Testis (tissue), 3 donors: ENCODE measurements around the gene OLFML3. TPM values are rescaled to one million over a fixed set of nuclear protein-coding genes. Genes with fewer than 3 reads are reported as not detected.

ENCODE experiments used
- DNase-seq: peaks from one replicate; pipeline ENCODE4 v3.0.0-alpha.2; 2019
- H3K27ac ChIP-seq, 2 donors: fragments of 200-600 bp; sonication (generic); one replicate each; pipeline ENCODE4 v1.5.1; 2019
- H3K27me3 ChIP-seq: fragments of 200-600 bp; sonication (generic); one replicate; pipeline ENCODE4 v1.5.1; 2019
- H3K36me3 ChIP-seq: fragments of 200-600 bp; sonication (generic); one replicate; pipeline ENCODE4 v1.5.1; 2017; ENCODE audit warnings: low read depth; ENCODE audit errors: missing control alignments
- H3K4me1 ChIP-seq: fragments of 200-600 bp; sonication (generic); one replicate; pipeline ENCODE4 v1.5.1; 2019
- H3K4me3 ChIP-seq, 2 donors: fragments of 200-600 bp; sonication (generic); one replicate each; pipeline ENCODE4 v1.5.1; 2017 to 2019
- H3K9me3 ChIP-seq: fragments of 200-600 bp; sonication (generic); one replicate; pipeline ENCODE4 v1.5.1; 2017
- POLR2A ChIP-seq: fragments of 450-650 bp; IDR thresholded peaks from one replicate; pipeline ENCODE4 v1.6.1; 2017; ENCODE audit warnings: antibody characterized with exemption, mild to moderate bottlenecking, moderate library complexity
- WGBS, 2 donors: methylation state at CpG; one replicate each; pipeline ENCODE4 v1.1.5; 2018; 5-methylcytosine and 5-hydroxymethylcytosine counted together
- intact Hi-C: fragments of 100-400 bp; cut with DNase I; formaldehyde crosslinking; loops from one replicate; pipeline ENCODE4 v1.15.1; 2023; ENCODE audit warnings: low total_unique reads
- polyA plus RNA-seq: library from polyadenylated mRNA; stranded (reverse); fragments of 350-450 nt; fragmentation: Illumina TruSeq; extraction: RNeasy Lipid Tissue Mini Kit (QIAGEN cat#74804); gene quantifications from one replicate; pipeline ENCODE4 v1.2.3, GENCODE V29; 2014; ENCODE audit warnings: low read depth, low replicate concordance; ENCODE audit not compliant: insufficient read depth
- total RNA-seq, 2 donors: library from RNA; depleted of rRNA; stranded (reverse); fragments of >200 nt; gene quantifications; one replicate each; pipeline ENCODE4 v1.2.3, GENCODE V29; 2016
- TF ChIP-seq, protein P1 (sequence below), 3 experiments: fragments of 450-650 bp in 2 of 3; fragments of 200-600 bp in 1 of 3; sonication (generic) in 1 of 3; IDR thresholded peaks; one replicate each; pipeline ENCODE4 v1.5.1; 2016 to 2019; ENCODE audit warnings: antibody characterized with exemption in 3 of 3, mild to moderate bottlenecking in 2 of 3, moderate library complexity in 1 of 3

Gene OLFML3
- total and polyA plus RNA-seq, 3 donors from 2014 or later, result 4.6 to 51.7 (median 8.5) TPM

DNA sequence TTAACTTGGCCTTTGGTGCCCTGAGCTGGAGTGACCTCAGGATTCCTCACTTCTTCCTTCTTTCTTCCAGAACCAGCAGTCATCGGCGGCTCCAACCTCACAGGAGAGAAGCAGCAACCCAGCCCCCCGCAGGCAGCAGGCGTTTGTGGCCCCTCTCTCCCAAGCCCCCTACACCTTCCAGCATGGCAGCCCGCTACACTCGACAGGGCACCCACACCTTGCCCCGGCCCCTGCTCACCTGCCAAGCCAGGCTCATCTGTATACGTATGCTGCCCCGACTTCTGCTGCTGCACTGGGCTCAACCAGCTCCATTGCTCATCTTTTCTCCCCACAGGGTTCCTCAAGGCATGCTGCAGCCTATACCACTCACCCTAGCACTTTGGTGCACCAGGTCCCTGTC lies 6.3 kb upstream of the OLFML3 start:
- no peaks in the 10 kb centered on the region for H3K27me3 ChIP-seq
- 90 to 97% methylated on average over 7 to 9 of the region's 9 CpGs for WGBS, 2 donors
- DNase-seq, result no peak
- TF ChIP-seq, protein P1, sequence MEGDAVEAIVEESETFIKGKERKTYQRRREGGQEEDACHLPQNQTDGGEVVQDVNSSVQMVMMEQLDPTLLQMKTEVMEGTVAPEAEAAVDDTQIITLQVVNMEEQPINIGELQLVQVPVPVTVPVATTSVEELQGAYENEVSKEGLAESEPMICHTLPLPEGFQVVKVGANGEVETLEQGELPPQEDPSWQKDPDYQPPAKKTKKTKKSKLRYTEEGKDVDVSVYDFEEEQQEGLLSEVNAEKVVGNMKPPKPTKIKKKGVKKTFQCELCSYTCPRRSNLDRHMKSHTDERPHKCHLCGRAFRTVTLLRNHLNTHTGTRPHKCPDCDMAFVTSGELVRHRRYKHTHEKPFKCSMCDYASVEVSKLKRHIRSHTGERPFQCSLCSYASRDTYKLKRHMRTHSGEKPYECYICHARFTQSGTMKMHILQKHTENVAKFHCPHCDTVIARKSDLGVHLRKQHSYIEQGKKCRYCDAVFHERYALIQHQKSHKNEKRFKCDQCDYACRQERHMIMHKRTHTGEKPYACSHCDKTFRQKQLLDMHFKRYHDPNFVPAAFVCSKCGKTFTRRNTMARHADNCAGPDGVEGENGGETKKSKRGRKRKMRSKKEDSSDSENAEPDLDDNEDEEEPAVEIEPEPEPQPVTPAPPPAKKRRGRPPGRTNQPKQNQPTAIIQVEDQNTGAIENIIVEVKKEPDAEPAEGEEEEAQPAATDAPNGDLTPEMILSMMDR (IDR thresholded peaks at IDR 0.05), result no peak
- TF ChIP-seq POLR2A, result no peak
- H3K9me3 ChIP-seq, result no peaks in the 10 kb centered on the region
- no peaks in the 10 kb centered on the region for H3K36me3 ChIP-seq
- no peak overlapping the region for H3K27ac ChIP-seq
- intact Hi-C loops, result no loop called here
- no peak overlapping the region for H3K4me3 ChIP-seq
- H3K4me1 ChIP-seq, result peaks cover 15% of the 10 kb centered on the region

DNA sequence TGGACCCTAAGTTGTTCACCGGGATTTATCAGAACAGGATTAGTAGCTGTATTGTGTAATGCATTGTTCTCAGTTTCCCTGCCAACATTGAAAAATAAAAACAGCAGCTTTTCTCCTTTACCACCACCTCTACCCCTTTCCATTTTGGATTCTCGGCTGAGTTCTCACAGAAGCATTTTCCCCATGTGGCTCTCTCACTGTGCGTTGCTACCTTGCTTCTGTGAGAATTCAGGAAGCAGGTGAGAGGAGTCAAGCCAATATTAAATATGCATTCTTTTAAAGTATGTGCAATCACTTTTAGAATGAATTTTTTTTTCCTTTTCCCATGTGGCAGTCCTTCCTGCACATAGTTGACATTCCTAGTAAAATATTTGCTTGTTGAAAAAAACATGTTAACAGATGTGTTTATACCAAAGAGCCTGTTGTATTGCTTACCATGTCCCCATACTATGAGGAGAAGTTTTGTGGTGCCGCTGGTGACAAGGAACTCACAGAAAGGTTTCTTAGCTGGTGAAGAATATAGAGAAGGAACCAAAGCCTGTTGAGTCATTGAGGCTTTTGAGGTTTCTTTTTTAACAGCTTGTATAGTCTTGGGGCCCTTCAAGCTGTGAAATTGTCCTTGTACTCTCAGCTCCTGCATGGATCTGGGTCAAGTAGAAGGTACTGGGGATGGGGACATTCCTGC lies 3.9 kb upstream of the OLFML3 start:
- 70 to 77% methylated on average over 4 of the region's 4 CpGs for WGBS, 2 donors
- no peaks in the 10 kb centered on the region for H3K9me3 ChIP-seq
- H3K36me3 ChIP-seq, result no peaks in the 10 kb centered on the region
- no peak for DNase-seq
- H3K4me1 ChIP-seq, result peaks cover 15% of the 10 kb centered on the region
- no peaks in the 10 kb centered on the region for H3K27me3 ChIP-seq
- H3K4me3 ChIP-seq, result no peak overlapping the region
- TF ChIP-seq POLR2A, result no peak
- TF ChIP-seq, protein P1 (IDR thresholded peaks at IDR 0.05), result no peak
- H3K27ac ChIP-seq, result no peak overlapping the region
- intact Hi-C loops, result loop anchor here (5.0 kb wide), 1 partner anchor 307 kb away; no protein-coding TSS in a partner anchor

DNA sequence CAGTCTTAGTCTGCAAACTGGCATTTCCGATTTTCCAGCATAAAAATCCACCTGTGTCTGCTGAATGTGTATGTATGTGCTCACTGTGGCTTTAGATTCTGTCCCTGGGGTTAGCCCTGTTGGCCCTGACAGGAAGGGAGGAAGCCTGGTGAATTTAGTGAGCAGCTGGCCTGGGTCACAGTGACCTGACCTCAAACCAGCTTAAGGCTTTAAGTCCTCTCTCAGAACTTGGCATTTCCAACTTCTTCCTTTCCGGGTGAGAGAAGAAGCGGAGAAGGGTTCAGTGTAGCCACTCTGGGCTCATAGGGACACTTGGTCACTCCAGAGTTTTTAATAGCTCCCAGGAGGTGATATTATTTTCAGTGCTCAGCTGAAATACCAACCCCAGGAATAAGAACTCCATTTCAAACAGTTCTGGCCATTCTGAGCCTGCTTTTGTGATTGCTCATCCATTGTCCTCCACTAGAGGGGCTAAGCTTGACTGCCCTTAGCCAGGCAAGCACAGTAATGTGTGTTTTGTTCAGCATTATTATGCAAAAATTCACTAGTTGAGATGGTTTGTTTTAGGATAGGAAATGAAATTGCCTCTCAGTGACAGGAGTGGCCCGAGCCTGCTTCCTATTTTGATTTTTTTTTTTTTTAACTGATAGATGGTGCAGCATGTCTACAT lies 2.5 kb upstream of the OLFML3 start:
- peaks cover 15% of the 10 kb centered on the region for H3K4me1 ChIP-seq
- H3K27ac ChIP-seq, result no peak overlapping the region
- no peaks in the 10 kb centered on the region for H3K36me3 ChIP-seq
- H3K27me3 ChIP-seq, result no peaks in the 10 kb centered on the region
- TF ChIP-seq, protein P1 (IDR thresholded peaks at IDR 0.05), result peak; percentile 33 to 55 (median 44)
- TF ChIP-seq POLR2A, result no peak
- intact Hi-C loops, result loop anchor here (5.0 kb wide), 1 partner anchor 306 kb away; no protein-coding TSS in a partner anchor
- no peaks in the 10 kb centered on the region for H3K9me3 ChIP-seq
- H3K4me3 ChIP-seq, result no peak overlapping the region
- peak; percentile 23 for DNase-seq
- WGBS, 2 donors, result 48 to 53% methylated on average over 4 of the region's 4 CpGs

DNA sequence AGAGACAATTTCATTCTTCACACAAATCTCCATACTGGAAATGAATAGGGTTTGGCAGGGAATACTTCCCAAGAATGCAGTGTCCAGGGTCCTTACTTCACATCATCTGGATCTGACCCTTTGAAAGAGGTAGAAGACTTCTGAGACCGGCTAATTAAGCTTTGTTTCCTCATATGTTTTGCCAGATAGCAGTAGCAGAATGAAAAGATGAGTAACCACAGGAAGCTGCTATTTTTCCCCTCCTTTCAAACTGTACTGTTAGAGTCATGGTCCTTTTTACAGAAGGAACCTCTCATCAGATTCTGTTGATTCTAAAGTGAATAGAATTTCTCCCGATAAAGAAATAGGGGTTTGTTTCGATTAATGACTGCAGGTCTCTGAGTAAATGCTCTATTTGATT lies 1.4 kb upstream of the OLFML3 start:
- Histone ChIP-seq H3K4me1 (peaks cover 23% of the 10 kb centered on the region), H3K27me3 (no peaks in the 10 kb centered on the region), H3K4me3 (no peak overlapping the region), H3K9me3 (no peaks in the 10 kb centered on the region), H3K36me3 (no peaks in the 10 kb centered on the region), H3K27ac (no peak overlapping the region)
- WGBS, 2 donors, result 77 to 82% methylated on average over 3 of the region's 3 CpGs
- no peak for TF ChIP-seq POLR2A
- no peak for DNase-seq
- intact Hi-C loops, result loop anchor here (5.0 kb wide), 1 partner anchor 304 kb away; no protein-coding TSS in a partner anchor

DNA sequence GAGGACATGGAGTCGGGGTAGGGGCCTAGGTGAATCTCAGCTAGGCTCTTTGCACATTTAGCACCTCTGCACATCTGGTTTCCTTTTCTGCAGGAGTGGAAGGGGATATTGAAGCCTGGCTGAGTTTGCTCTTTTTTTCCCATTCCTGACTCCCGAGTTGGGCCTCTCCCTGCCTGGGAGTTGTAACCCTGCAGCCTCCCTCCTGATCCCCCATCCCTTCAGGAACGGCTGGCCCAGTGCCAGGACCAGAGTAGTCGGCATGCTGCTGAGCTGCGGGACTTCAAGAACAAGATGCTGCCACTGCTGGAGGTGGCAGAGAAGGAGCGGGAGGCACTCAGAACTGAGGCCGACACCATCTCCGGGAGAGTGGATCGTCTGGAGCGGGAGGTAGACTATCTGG lies 836 bp downstream of the OLFML3 start:
- Histone ChIP-seq H3K4me3 (no peak overlapping the region), H3K27me3 (no peaks in the 10 kb centered on the region), H3K4me1 (peaks cover 29% of the 10 kb centered on the region), H3K9me3 (no peaks in the 10 kb centered on the region), H3K27ac (peak overlapping the region in 1 of 2 donors; percentile 57), H3K36me3 (no peaks in the 10 kb centered on the region)
- TF ChIP-seq, protein P1 (IDR thresholded peaks at IDR 0.05), result no peak
- no peak for TF ChIP-seq POLR2A
- intact Hi-C loops, result no loop called here
- 49 to 61% methylated on average over 10 of the region's 10 CpGs for WGBS, 2 donors
- DNase-seq, result peak; percentile 51
